SK-N-SH (cell line): ENCODE results near the gene ANK2. TPM values are rescaled to one million over a fixed set of nuclear protein-coding genes. Genes with fewer than 3 reads are reported as not detected.

ENCODE experiments used
- CTCF ChIA-PET: fragments of 300-600, 350-600 bp; formaldehyde crosslinking; extraction: SDS; loops from one replicate; lab custom pipeline; 2021; lab: Yijun Ruan, JAX
- POLR2A ChIA-PET: fragments of 350-600 bp; sonication (Branson Sonifier 250); formaldehyde crosslinking; extraction: SDS; loops from one replicate; lab custom pipeline; 2020; ENCODE audit warnings: antibody characterized with exemption, inconsistent platforms; lab: Yijun Ruan, JAX
- DNase-seq: peaks from one replicate; pipeline ENCODE4 v3.0.0; 2012
- H2AFZ ChIP-seq: fragments of 200-600 bp; sonication (generic); 2 replicates; pipeline ENCODE4 v1.8.1; 2016; ENCODE audit warnings: antibody characterized with exemption, mild to moderate bottlenecking, low read depth
- H3F3A ChIP-seq: fragments of 200-600 bp; sonication (generic); replicated peaks from 2 replicates; pipeline ENCODE3; 2016; ENCODE audit warnings: antibody characterized with exemption, mild to moderate bottlenecking; ENCODE audit not compliant: insufficient read depth
- H3K27ac ChIP-seq, 2 experiments: fragments of 200-500 bp in 1 of 2; fragments of 200-600 bp in 1 of 2; sonication (Bioruptor generic) in 1 of 2; sonication (generic), shearing (Covaris generic) in 1 of 2; 2 replicates each; pipeline versions ENCODE4 v1.5.1 to v1.6.1; 2014 to 2016; ENCODE audit warnings: low read depth in 2 of 2, inconsistent platforms in 1 of 2, low read length in 1 of 2, mild to moderate bottlenecking in 1 of 2, mixed read lengths in 1 of 2
- H3K27me3 ChIP-seq: fragments of 200-600 bp; sonication (generic), shearing (Covaris generic); 2 replicates; pipeline ENCODE4 v1.6.1; 2016; ENCODE audit warnings: mixed run types; ENCODE audit not compliant: insufficient read depth
- H3K36me3 ChIP-seq, 2 experiments: fragments of 200-500 bp in 1 of 2; fragments of 200-600 bp in 1 of 2; sonication (Bioruptor generic) in 1 of 2; sonication (generic) in 1 of 2; replicated peaks in 1 of 2; 2 replicates each; pipeline versions ENCODE3 to v1.5.1; 2014 to 2016; ENCODE audit warnings: low read length in 1 of 2, mild to moderate bottlenecking in 1 of 2; ENCODE audit not compliant: insufficient read depth in 2 of 2, control insufficient read depth in 1 of 2
- H3K4me1 ChIP-seq, 2 experiments: fragments of 200-500 bp in 1 of 2; fragments of 200-600 bp in 1 of 2; sonication (Bioruptor generic) in 1 of 2; sonication (generic), shearing (Covaris generic) in 1 of 2; 2 replicates each; pipeline versions ENCODE4 v1.5.1 to v1.6.1; 2014 to 2016; ENCODE audit warnings: low read depth in 1 of 2, low read length in 1 of 2, mixed run types in 1 of 2; ENCODE audit not compliant: insufficient read depth in 2 of 2, control insufficient read depth in 1 of 2
- H3K4me2 ChIP-seq: fragments of 200-600 bp; sonication (generic), shearing (Covaris generic); 2 replicates; pipeline ENCODE4 v1.6.1; 2017; ENCODE audit warnings: mixed run types
- H3K4me3 ChIP-seq, 2 experiments: fragments of 200-500 bp in 1 of 2; fragments of 200-600 bp in 1 of 2; sonication (Bioruptor generic) in 1 of 2; sonication (generic), shearing (Covaris generic) in 1 of 2; 2 replicates each; pipeline versions ENCODE4 v1.5.1 to v1.8.1; 2014 to 2016; ENCODE audit warnings: low read depth in 2 of 2, inconsistent platforms in 1 of 2, low read length in 1 of 2, mild to moderate bottlenecking in 1 of 2, mixed read lengths in 1 of 2, moderate library complexity in 1 of 2
- H3K79me2 ChIP-seq: fragments of 200-600 bp; sonication (generic); 2 replicates; pipeline ENCODE4 v1.8.1; 2017; ENCODE audit warnings: mild to moderate bottlenecking; ENCODE audit not compliant: insufficient read depth
- H3K9ac ChIP-seq: fragments of 200-600 bp; sonication (generic); 2 replicates; pipeline ENCODE4 v1.6.1; 2017; ENCODE audit warnings: mixed run types
- H3K9me2 ChIP-seq: fragments of 200-600 bp; sonication (generic); 2 replicates; pipeline ENCODE4 v1.6.1; 2017; ENCODE audit warnings: mixed run types
- H3K9me3 ChIP-seq: fragments of 200-600 bp; sonication (generic); 2 replicates; pipeline ENCODE4 v1.6.1; 2017; ENCODE audit warnings: mixed run types, mild to moderate bottlenecking, moderate library complexity
- H4K20me1 ChIP-seq: fragments of 200-600 bp; sonication (generic); 2 replicates; pipeline ENCODE4 v1.6.1; 2017; ENCODE audit warnings: mild to moderate bottlenecking, mixed run types; ENCODE audit not compliant: insufficient read depth
- CHD2 ChIP-seq: fragments of 150-350 bp; IDR thresholded peaks from 2 replicates; pipeline ENCODE4 v1.6.1; 2018; ENCODE audit warnings: low read length; ENCODE audit not compliant: partially characterized antibody
- EP300 ChIP-seq, 2 experiments: IDR thresholded peaks; 2 replicates each; pipeline versions ENCODE4 v1.4.0 to v1.6.1; 2012; ENCODE audit warnings: borderline replicate concordance in 1 of 2, low read depth in 1 of 2, low read length in 1 of 2
- FOSL2 ChIP-seq: IDR thresholded peaks from 2 replicates; pipeline ENCODE4 v1.4.0; 2012; ENCODE audit warnings: low read depth, mild to moderate bottlenecking, moderate library complexity, borderline replicate concordance
- FOXM1 ChIP-seq: IDR thresholded peaks from 2 replicates; pipeline ENCODE4 v1.4.0; 2012; ENCODE audit warnings: low read depth, mild to moderate bottlenecking
- GABPA ChIP-seq: IDR thresholded peaks from 2 replicates; pipeline ENCODE4 v1.4.0; 2012; ENCODE audit warnings: low read depth, mild to moderate bottlenecking
- IRF3 ChIP-seq: fragments of 150-350 bp; IDR thresholded peaks from 2 replicates; pipeline ENCODE4 v1.6.1; 2016; ENCODE audit warnings: mild to moderate bottlenecking, low read depth, low read length
- MAX ChIP-seq: IDR thresholded peaks from 2 replicates; pipeline ENCODE4 v1.4.0; 2012; ENCODE audit warnings: low read depth
- MXI1 ChIP-seq: IDR thresholded peaks from 2 replicates; pipeline ENCODE4 v1.6.1; 2012; ENCODE audit warnings: mild to moderate bottlenecking, low read depth, low read length, improper control_type of control experiment
- NRF1 ChIP-seq: IDR thresholded peaks from 2 replicates; pipeline ENCODE4 v1.6.1; 2012; ENCODE audit warnings: low read depth, mild to moderate bottlenecking, low read length
- PBX3 ChIP-seq: IDR thresholded peaks from 2 replicates; pipeline ENCODE4; 2012
- RFX5 ChIP-seq: IDR thresholded peaks from 2 replicates; pipeline ENCODE4 v1.6.1; 2012; ENCODE audit warnings: mild to moderate bottlenecking, improper control_type of control experiment, low read length
- TAF1 ChIP-seq: IDR thresholded peaks from 2 replicates; pipeline ENCODE4 v1.6.1; 2012; ENCODE audit warnings: low read depth, mild to moderate bottlenecking, low read length, moderate library complexity, borderline replicate concordance
- TCF12 ChIP-seq: IDR thresholded peaks from 2 replicates; pipeline ENCODE4 v1.4.0; 2012
- TEAD4 ChIP-seq: IDR thresholded peaks from 2 replicates; pipeline ENCODE4 v1.4.0; 2012; ENCODE audit warnings: mild to moderate bottlenecking, borderline replicate concordance; ENCODE audit not compliant: insufficient read depth
- USF1 ChIP-seq: IDR thresholded peaks from 2 replicates; pipeline ENCODE4 v1.4.0; 2012; ENCODE audit warnings: low read depth, borderline replicate concordance
- YY1 ChIP-seq: IDR thresholded peaks from 2 replicates; pipeline ENCODE4 v1.4.0; 2012; ENCODE audit warnings: low read depth, mild to moderate bottlenecking
- ZBTB33 ChIP-seq: IDR thresholded peaks from 2 replicates; pipeline ENCODE4 v1.4.0; 2012; ENCODE audit warnings: low read depth, borderline replicate concordance
- WGBS: methylation state at CpG from one replicate; pipeline ENCODE4 v1.1.6; 2017; ENCODE audit warnings: low lambda C conversion rate; 5-methylcytosine and 5-hydroxymethylcytosine counted together
- polyA plus RNA-seq, 3 experiments: library from polyadenylated mRNA; depleted of rRNA; stranded (reverse); fragments of >200 nt; gene quantifications; 2 replicates each; pipeline ENCODE4 v1.2.3, GENCODE V29; 2012

The ANK2 gene
- polyA plus RNA-seq, 1 of the 3 experiments (the other 2 are of a cell fraction) = 0.69 TPM

- TF ChIP-seq PBX3 (no peak), NRF1 (no peak), EP300 (IDR thresholded peaks at IDR 0.05; ENCODE audit: borderline replicate concordance in 1 of 2, low read depth in 1 of 2, low read length in 1 of 2) (no peak)
Measured at GRCh38 chr4:113173126-113173792, 123.8 kb downstream of the ANK2 start (continued).

GRCh38 chr4:113173793-113174264 is 124.4 kb downstream of the ANK2 start:
- H3K9me3 ChIP-seq = no peaks in the 10 kb centered on the region
- DNase-seq = no peak
- no peak overlapping the region for H3K4me2 ChIP-seq
- no peak overlapping the region for H3K27ac ChIP-seq
- no peaks in the 10 kb centered on the region for H3K79me2 ChIP-seq
- peaks cover 0 to 9% of the 10 kb centered on the region in 2 experiments; a peak in 2 of 4 replicates for H3K4me1 ChIP-seq
- H4K20me1 ChIP-seq = no peaks in the 10 kb centered on the region
- H3K36me3 ChIP-seq = no peaks in the 10 kb centered on the region
- no peak overlapping the region for H3K4me3 ChIP-seq
- WGBS = 58% methylated on average over 3 of the region's 3 CpGs
- no peak for TF ChIP-seq MAX
- TF ChIP-seq CHD2 = no peak
- no peak for TF ChIP-seq NRF1
- no peak for TF ChIP-seq TEAD4
- no peak for TF ChIP-seq PBX3
- TF ChIP-seq MXI1 = no peak
- no peak for TF ChIP-seq GABPA
- no peak for TF ChIP-seq FOXM1
- no peak for TF ChIP-seq RFX5
- TF ChIP-seq TAF1 = no peak
- TF ChIP-seq ZBTB33 = no peak
- TF ChIP-seq FOSL2 = no peak
- TF ChIP-seq TCF12 = no peak
- TF ChIP-seq YY1 = no peak
- TF ChIP-seq EP300 (IDR thresholded peaks at IDR 0.05; ENCODE audit: borderline replicate concordance in 1 of 2, low read depth in 1 of 2, low read length in 1 of 2) = no peak
- no peak for TF ChIP-seq USF1
- TF ChIP-seq IRF3 = no peak
- TF ChIP-seq, all 33 proteins: peak for 0
- no peaks in the 10 kb centered on the region for H3F3A ChIP-seq
- ChIA-PET POLR2A (no interaction called here), CTCF (no interaction called here)
- H2AFZ ChIP-seq = no peak overlapping the region
- H3K27me3 ChIP-seq = no peaks in the 10 kb centered on the region
- H3K9ac ChIP-seq = no peak overlapping the region
- H3K9me2 ChIP-seq = no peaks in the 10 kb centered on the region
